K562 (cell line): ENCODE data around the gene MMP28. TPM values are rescaled to one million over a fixed set of nuclear protein-coding genes. Genes with fewer than 3 reads are reported as not detected.

Experiments used
- ATAC-seq: fragments of 200-7000 bp; cut with Tn5 transposase; 3 replicates; pipeline ENCODE4 v1.9.1; 2020; ENCODE audit warnings: moderate library complexity
- BruUV-seq: library from RNA; stranded (reverse); fragments of 400-500 nt; replicated peaks from 2 replicates; lab custom pipeline; 2021; lab: Mats Ljungman, UMichigan
- CTCF ChIA-PET: fragments of 300-600 bp; formaldehyde crosslinking; extraction: SDS; loops from one replicate; lab custom pipeline; 2021; ENCODE audit warnings: low intra/inter-chr PET ratio; lab: Yijun Ruan, JAX
- POLR2A ChIA-PET: fragments of 300-600, 350-650 bp; sonication (Branson Sonifier 250); formaldehyde crosslinking; extraction: SDS; loops from one replicate; lab custom pipeline; 2021; ENCODE audit warnings: antibody characterized with exemption, inconsistent platforms; lab: Yijun Ruan, JAX
- DNase-seq, 4 experiments: peaks; one replicate each; pipeline versions ENCODE4 v3.0.0 to v3.0.0-alpha.2; 2011 to 2018; ENCODE audit warnings: low spot score in 3 of 4, mixed read lengths in 3 of 4; ENCODE audit errors: extremely low read depth in 1 of 4
- FAIRE-seq: peaks from 2 replicates; lab custom pipeline; 2011; peaks lifted over from hg19 to GRCh38; lab: Jason Lieb, UNC
- H2AFZ ChIP-seq: 2 replicates; pipeline ENCODE4 v1.6.0; 2011; ENCODE audit warnings: low read depth, low read length, control low read depth, inconsistent platforms
- H3K27ac ChIP-seq: fragments of 200-600 bp; 3 replicates; pipeline ENCODE4 v1.8.0; 2011; ENCODE audit warnings: low read depth, mild to moderate bottlenecking, control low read depth, inconsistent platforms, low read length, moderate library complexity, mixed read lengths; ENCODE audit errors: extremely low read depth
- H3K27me3 ChIP-seq, 2 experiments: fragments of 300-600 bp in 1 of 2; 2 replicates in 1 of 2; 3 replicates in 1 of 2; pipeline versions ENCODE4 v1.6.0 to v1.8.0; 2011; ENCODE audit warnings: inconsistent platforms in 2 of 2, low read length in 2 of 2, mild to moderate bottlenecking in 1 of 2, mixed read lengths in 1 of 2, moderate library complexity in 1 of 2; ENCODE audit not compliant: control insufficient read depth in 2 of 2, insufficient read depth in 2 of 2
- H3K36me3 ChIP-seq: fragments of 300-600 bp; 3 replicates; pipeline ENCODE4 v1.8.0; 2011; ENCODE audit warnings: mild to moderate bottlenecking, low read length, inconsistent platforms; ENCODE audit not compliant: control insufficient read depth, insufficient read depth
- H3K4me1 ChIP-seq, 2 experiments: fragments of 200-600 bp in 1 of 2; replicated peaks in 1 of 2; 2 replicates in 1 of 2; 3 replicates in 1 of 2; pipeline versions ENCODE4 v1.5.1 to v1.8.0; 2011; ENCODE audit warnings: inconsistent platforms in 2 of 2, low read length in 2 of 2, mild to moderate bottlenecking in 1 of 2, mixed read lengths in 1 of 2, moderate library complexity in 1 of 2; ENCODE audit not compliant: control insufficient read depth in 2 of 2, insufficient read depth in 2 of 2
- H3K4me2 ChIP-seq: 2 replicates; pipeline ENCODE4 v1.6.1; 2011; ENCODE audit warnings: low read length, control low read depth, inconsistent platforms, mixed read lengths; ENCODE audit not compliant: insufficient read depth
- H3K4me3 ChIP-seq: fragments of 200-600 bp; sonication (generic), shearing (Covaris generic); 2 replicates; pipeline ENCODE4 v1.5.1; 2016; ENCODE audit warnings: control low read depth, inconsistent platforms
- H3K79me2 ChIP-seq: fragments of 200-600 bp; 3 replicates; pipeline ENCODE4 v1.8.0; 2011; ENCODE audit warnings: low read length, inconsistent platforms; ENCODE audit not compliant: control insufficient read depth, insufficient read depth
- H3K9ac ChIP-seq, 2 experiments: 2 replicates each; pipeline versions ENCODE4 v1.6.0 to v1.6.1; 2011; ENCODE audit warnings: low read depth in 2 of 2, low read length in 2 of 2, control low read depth in 1 of 2, inconsistent platforms in 1 of 2, mild to moderate bottlenecking in 1 of 2, mixed read lengths in 1 of 2; ENCODE audit not compliant: insufficient read depth in 1 of 2
- H3K9me1 ChIP-seq: one replicate; pipeline ENCODE4 v1.6.0; 2011; ENCODE audit warnings: inconsistent platforms, mild to moderate bottlenecking, low read length, moderate library complexity; ENCODE audit not compliant: control insufficient read depth, insufficient read depth
- H3K9me3 ChIP-seq: replicated peaks from 2 replicates; pipeline ENCODE4 v1.5.1; 2011; ENCODE audit warnings: low read depth, low read length, inconsistent platforms; ENCODE audit not compliant: control insufficient read depth, insufficient read depth
- H4K20me1 ChIP-seq: replicated peaks from 2 replicates; pipeline ENCODE4 v1.6.1; 2011; ENCODE audit warnings: low read length, inconsistent platforms, mixed read lengths; ENCODE audit not compliant: control insufficient read depth, insufficient read depth
- ELF2 ChIP-seq: fragments of 250-450 bp; sonication (Bioruptor Pico); IDR thresholded peaks from 2 replicates; pipeline ENCODE4 v1.5.0; 2021; ENCODE audit warnings: mild to moderate bottlenecking
- FOXM1 ChIP-seq, 2 experiments: fragments of 450-650 bp in 1 of 2; sonication (generic) in 1 of 2; formaldehyde crosslinking in 1 of 2; IDR thresholded peaks; 2 replicates each; pipeline versions ENCODE4 v1.6.1 to v1.9.0; 2017 to 2022; ENCODE audit warnings: low read depth in 2 of 2, mild to moderate bottlenecking in 2 of 2, missing genetic modification reagents in 1 of 2, moderate library complexity in 1 of 2
- FUS ChIP-seq: fragments of 200-400 bp; formaldehyde crosslinking; optimal IDR thresholded peaks from 2 replicates; pipeline ENCODE3; 2017; ENCODE audit warnings: low read depth, low read length
- OTX1 ChIP-seq: fragments of 450-650 bp; formaldehyde crosslinking; IDR thresholded peaks from 2 replicates; pipeline ENCODE4 v1.4.0; 2022; ENCODE audit warnings: mild to moderate bottlenecking
- PCBP1 ChIP-seq: fragments of 200-400 bp; formaldehyde crosslinking; IDR thresholded peaks from 2 replicates; pipeline ENCODE4 v1.6.1; 2018; ENCODE audit warnings: mild to moderate bottlenecking, low read depth, low read length; ENCODE audit not compliant: poor library complexity, severe bottlenecking
- RUNX1 ChIP-seq: sonication (generic); IDR thresholded peaks from 2 replicates; pipeline ENCODE4 v1.6.1; 2016; ENCODE audit warnings: antibody characterized with exemption, low read depth
- SPI1 ChIP-seq: IDR thresholded peaks from 2 replicates; pipeline ENCODE4 v1.6.1; 2011; ENCODE audit warnings: low read depth, low read length, control low read depth, borderline replicate concordance
- ZNF696 ChIP-seq: fragments of 250-450 bp; sonication (Bioruptor Pico); conservative IDR thresholded peaks from 2 replicates; pipeline ENCODE4 v1.4.0; 2020; ENCODE audit warnings: mild to moderate bottlenecking, moderate library complexity
- WGBS: fragments of 100-300 bp; shearing (Covaris generic); methylation state at CpG from one replicate; pipeline ENCODE4 v1.1.6; 2016; ENCODE audit warnings: low coverage, mixed read lengths; ENCODE audit not compliant: insufficient coverage; ENCODE audit errors: missing lambda C conversion rate; 5-methylcytosine and 5-hydroxymethylcytosine counted together
- in situ Hi-C: fragments of 300-500 bp; cut with MboI; formaldehyde crosslinking; loops from 4 replicates; pipeline ENCODE4 v1.15.0; 2018; ENCODE audit warnings: inconsistent platforms, mixed read lengths
- intact Hi-C: fragments of 100-400 bp; cut with micrococcal nuclease; formaldehyde crosslinking; loops from 2 replicates; pipeline ENCODE4 v1.14.2; 2022
- polyA plus RNA-seq, 8 experiments: library from polyadenylated mRNA; depleted of rRNA in 4 of 8; stranded (reverse) in 5 of 8; unstranded in 3 of 8; fragments of >200 nt; fragmentation: Nextera tagmentation in 2 of 8; fragmentation: Illumina TruSeq in 1 of 8; extraction: Ambion mirVana in 2 of 8; extraction: Trizol in 1 of 8; gene quantifications; 2 replicates each; pipeline versions ENCODE4 v1.2.1 to v1.2.3, GENCODE V29; 2011 to 2014; ENCODE audit warnings: inconsistent platforms in 1 of 8, missing spikeins in 1 of 8
- total RNA-seq, 7 experiments: library from RNA; depleted of rRNA in 6 of 7; stranded (reverse); fragments of >200 nt in 6 of 7; fragmentation: Illumina TruSeq in 2 of 7; extraction: Trizol in 2 of 7; gene quantifications; 2 replicates each; pipeline versions ENCODE4 v1.2.1 to v1.2.3, GENCODE V29; 2011 to 2021; ENCODE audit warnings: low replicate concordance in 1 of 7
- TF ChIP-seq, protein P1 (sequence below): fragments of 250-450 bp; sonication (Bioruptor Pico); IDR thresholded peaks from 2 replicates; pipeline ENCODE4 v1.4.0; 2020
- TF ChIP-seq, protein P2 (sequence below), 2 experiments: IDR thresholded peaks in 1 of 2; conservative IDR thresholded peaks in 1 of 2; 2 replicates each; pipeline ENCODE4 v1.6.1; 2016; ENCODE audit warnings: low read depth in 2 of 2, mild to moderate bottlenecking in 1 of 2, missing compliant biosample characterization in 1 of 2, missing genetic modification characterization in 1 of 2, moderate library complexity in 1 of 2
- TF ChIP-seq, protein P3 (sequence below): fragments of 450-650 bp; IDR thresholded peaks from 2 replicates; pipeline ENCODE4 v1.6.1; 2017; ENCODE audit warnings: mild to moderate bottlenecking, moderate library complexity
- TF ChIP-seq, protein P4 (sequence below), 2 experiments: IDR thresholded peaks; 2 replicates each; pipeline ENCODE4 v1.6.1; 2011; ENCODE audit warnings: borderline replicate concordance in 1 of 2, control low read depth in 1 of 2, low read depth in 1 of 2, low read length in 1 of 2, mild to moderate bottlenecking in 1 of 2, mixed read lengths in 1 of 2, moderate library complexity in 1 of 2; ENCODE audit not compliant: insufficient read depth in 1 of 2, insufficient read length in 1 of 2, poor library complexity in 1 of 2, severe bottlenecking in 1 of 2; ENCODE audit errors: extremely low read depth in 1 of 2

Gene MMP28
- total and polyA plus RNA-seq, 9 of the 15 experiments (the other 6 are each of a cell fraction or from before 2014, with no cell fraction given): not detected

DNA sequence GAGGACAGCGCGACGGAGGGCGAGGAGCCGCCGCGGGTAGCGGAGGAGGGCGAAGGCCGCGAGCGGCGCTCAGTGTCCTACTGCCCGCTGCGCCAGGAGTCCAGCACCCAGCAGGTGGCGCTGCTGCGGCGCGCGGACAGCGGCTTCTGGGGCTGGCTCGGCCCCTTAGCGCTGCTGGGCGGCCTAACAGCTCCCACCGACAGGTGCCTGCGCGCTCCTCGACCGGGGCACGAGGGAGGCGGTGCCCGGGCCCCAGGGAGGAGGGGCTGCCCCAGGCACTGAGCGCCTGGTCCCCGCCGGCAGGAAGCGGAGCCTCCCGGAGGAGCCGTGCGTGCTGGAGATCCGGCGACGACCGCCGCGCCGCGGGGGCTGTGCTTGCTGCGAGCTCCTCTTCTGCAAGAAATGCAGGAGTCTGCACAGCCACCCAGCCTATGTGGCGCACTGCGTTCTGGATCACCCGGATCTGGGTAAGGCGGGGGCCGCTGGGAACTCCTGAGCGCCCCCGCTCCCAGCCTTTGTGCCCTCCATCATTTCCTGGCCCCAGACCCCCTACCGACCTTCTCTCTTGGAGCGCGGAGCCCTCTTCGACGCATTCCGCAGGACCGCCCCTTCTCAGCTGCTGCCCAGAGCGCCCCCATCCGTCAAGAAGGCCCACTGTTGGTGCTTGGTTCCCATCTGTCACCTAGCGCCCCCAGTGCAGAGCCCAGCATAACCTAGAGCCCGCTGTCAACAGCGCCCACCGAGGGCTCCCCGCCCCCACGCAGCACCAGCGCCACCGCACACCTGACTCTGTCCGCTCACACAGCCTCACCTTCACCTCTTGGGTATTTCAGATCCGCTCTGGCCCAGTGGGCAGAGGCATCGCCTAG lies 31.1 kb downstream of the MMP28 start:
- peak; percentile 91 to 94 (median 92) for DNase-seq
- H3K27ac ChIP-seq: no peak overlapping the region
- no peaks in the 10 kb centered on the region for H3K36me3 ChIP-seq
- H2AFZ ChIP-seq: peak overlapping the region; percentile 94
- peak overlapping the region in 1 of 2 experiments; percentile 84; a peak in 2 of 4 replicates for H3K9ac ChIP-seq
- 4% methylated on average over 72 of the region's 75 CpGs for WGBS
- peak overlapping the region; percentile 45 for H3K4me3 ChIP-seq
- H3K9me1 ChIP-seq: peaks cover 3% of the 10 kb centered on the region
- H3K4me1 ChIP-seq: peaks cover 0 to 18% of the 10 kb centered on the region in 2 experiments; a peak in 3 of 5 replicates
- peak overlapping the region; percentile 76 for H3K4me2 ChIP-seq
- H4K20me1 ChIP-seq: no peaks in the 10 kb centered on the region
- intact Hi-C loops: loop anchor here (1.0 to 10.0 kb wide), 2 partner anchors 40 to 180 kb away; partner anchors contain the start of gene LYZL6
- H3K9me3 ChIP-seq: no peaks in the 10 kb centered on the region
- no peak for FAIRE-seq
- H3K27me3 ChIP-seq: peaks cover 32 to 70% of the 10 kb centered on the region in 2 experiments; a peak in 4 of 5 replicates
- ATAC-seq: peak; percentile 99
- CTCF ChIA-PET: interaction anchor here (0.6 to 2.9 kb wide), 6 partner anchors 9 to 245 kb away, joined by 3 to 39 read pairs (median 4); partner anchors contain the start of gene TAF15
- no TSS peak for BruUV-seq
- in situ Hi-C loops: no loop called here
- POLR2A ChIA-PET: interaction anchor here (0.6 to 2.3 kb wide), 6 partner anchors 8 to 1344 kb away, joined by 3 to 13 read pairs (median 3); partner anchors contain the start of gene TAF15
- no peaks in the 10 kb centered on the region for H3K79me2 ChIP-seq
- TF ChIP-seq SPI1 (no peak), ZNF696 (CRISPR knock-in tag) (no peak), ELF2 (CRISPR knock-in tag) (no peak), PCBP1 (peak; percentile 69), OTX1 (CRISPR knock-in tag) (no peak), FOXM1 (IDR thresholded peaks at IDR 0.05; ENCODE audit: low read depth) (no peak), FOXM1 (CRISPR knock-in tag; IDR thresholded peaks at IDR 0.05; ENCODE audit: low read depth) (no peak), FUS (no peak), RUNX1 (no peak)
- TF ChIP-seq, protein P1, sequence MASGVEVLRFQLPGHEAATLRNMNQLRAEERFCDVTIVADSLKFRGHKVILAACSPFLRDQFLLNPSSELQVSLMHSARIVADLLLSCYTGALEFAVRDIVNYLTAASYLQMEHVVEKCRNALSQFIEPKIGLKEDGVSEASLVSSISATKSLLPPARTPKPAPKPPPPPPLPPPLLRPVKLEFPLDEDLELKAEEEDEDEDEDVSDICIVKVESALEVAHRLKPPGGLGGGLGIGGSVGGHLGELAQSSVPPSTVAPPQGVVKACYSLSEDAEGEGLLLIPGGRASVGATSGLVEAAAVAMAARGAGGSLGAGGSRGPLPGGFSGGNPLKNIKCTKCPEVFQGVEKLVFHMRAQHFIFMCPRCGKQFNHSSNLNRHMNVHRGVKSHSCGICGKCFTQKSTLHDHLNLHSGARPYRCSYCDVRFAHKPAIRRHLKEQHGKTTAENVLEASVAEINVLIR: no peak
- TF ChIP-seq, protein P2, sequence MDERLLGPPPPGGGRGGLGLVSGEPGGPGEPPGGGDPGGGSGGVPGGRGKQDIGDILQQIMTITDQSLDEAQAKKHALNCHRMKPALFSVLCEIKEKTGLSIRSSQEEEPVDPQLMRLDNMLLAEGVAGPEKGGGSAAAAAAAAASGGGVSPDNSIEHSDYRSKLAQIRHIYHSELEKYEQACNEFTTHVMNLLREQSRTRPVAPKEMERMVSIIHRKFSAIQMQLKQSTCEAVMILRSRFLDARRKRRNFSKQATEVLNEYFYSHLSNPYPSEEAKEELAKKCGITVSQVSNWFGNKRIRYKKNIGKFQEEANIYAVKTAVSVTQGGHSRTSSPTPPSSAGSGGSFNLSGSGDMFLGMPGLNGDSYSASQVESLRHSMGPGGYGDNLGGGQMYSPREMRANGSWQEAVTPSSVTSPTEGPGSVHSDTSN (CRISPR knock-in tag; IDR thresholded peaks at IDR 0.05; ENCODE audit: low read depth): no peak
- TF ChIP-seq, protein P2 (tag; conservative IDR thresholded peaks at IDR 0.05; ENCODE audit: low read depth): no peak
- TF ChIP-seq, protein P3, sequence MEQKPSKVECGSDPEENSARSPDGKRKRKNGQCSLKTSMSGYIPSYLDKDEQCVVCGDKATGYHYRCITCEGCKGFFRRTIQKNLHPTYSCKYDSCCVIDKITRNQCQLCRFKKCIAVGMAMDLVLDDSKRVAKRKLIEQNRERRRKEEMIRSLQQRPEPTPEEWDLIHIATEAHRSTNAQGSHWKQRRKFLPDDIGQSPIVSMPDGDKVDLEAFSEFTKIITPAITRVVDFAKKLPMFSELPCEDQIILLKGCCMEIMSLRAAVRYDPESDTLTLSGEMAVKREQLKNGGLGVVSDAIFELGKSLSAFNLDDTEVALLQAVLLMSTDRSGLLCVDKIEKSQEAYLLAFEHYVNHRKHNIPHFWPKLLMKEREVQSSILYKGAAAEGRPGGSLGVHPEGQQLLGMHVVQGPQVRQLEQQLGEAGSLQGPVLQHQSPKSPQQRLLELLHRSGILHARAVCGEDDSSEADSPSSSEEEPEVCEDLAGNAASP: no peak
- TF ChIP-seq, protein P4, sequence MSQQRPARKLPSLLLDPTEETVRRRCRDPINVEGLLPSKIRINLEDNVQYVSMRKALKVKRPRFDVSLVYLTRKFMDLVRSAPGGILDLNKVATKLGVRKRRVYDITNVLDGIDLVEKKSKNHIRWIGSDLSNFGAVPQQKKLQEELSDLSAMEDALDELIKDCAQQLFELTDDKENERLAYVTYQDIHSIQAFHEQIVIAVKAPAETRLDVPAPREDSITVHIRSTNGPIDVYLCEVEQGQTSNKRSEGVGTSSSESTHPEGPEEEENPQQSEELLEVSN (IDR thresholded peaks at IDR 0.05; ENCODE audit: borderline replicate concordance in 1 of 2, extremely low read depth in 1 of 2, insufficient read depth in 1 of 2, insufficient read length in 1 of 2, low read depth in 1 of 2, low read length in 1 of 2, poor library complexity in 1 of 2, severe bottlenecking in 1 of 2): peak; percentile 79 to 90
